NCI-H82 treated with DMSO at 0.1 percent for 48 hours (cell line): ENCODE data around the gene HILPDA.
A peak's percentile ranks its signal among the peaks of the same experiment; 100 is the strongest.

ENCODE experiments used
- DNase-seq: peaks from one replicate; lab custom pipeline; 2025; ENCODE audit not compliant: unreplicated experiment; lab: John Stamatoyannopoulos, UW

The HILPDA gene, protein sequence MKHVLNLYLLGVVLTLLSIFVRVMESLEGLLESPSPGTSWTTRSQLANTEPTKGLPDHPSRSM

DNA sequence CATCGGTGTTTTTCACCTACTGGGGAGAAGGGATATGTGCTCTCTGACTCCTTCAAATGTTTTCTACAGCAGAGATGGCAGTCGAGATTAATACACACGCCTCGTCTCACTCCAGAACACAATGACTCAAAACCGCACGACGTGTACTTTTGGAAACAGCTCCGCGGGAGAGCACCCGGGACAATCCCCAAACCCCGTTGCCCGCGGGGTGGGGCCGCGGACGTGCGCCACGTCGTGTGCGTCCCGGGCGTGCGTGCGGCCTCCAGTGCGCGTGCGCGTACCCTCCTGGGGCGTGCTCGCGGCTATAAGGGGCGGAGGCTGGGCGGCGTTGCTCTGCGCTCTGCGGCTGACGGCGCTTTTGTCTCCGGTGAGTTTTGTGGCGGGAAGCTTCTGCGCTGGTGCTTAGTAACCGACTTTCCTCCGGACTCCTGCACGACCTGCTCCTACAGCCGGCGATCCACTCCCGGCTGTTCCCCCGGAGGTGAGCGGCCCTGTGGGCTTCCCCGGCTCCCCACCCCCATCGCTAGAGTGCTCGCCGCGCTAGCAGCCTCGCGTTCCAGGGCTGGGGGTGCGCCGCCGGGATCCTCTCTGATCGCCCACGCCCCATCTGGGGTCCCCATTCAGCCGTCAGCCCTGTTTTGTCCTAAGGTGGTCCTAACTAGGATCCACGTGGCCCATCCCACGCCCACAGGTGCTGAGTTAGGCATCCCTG, at the start of gene HILPDA:
HILPDA (plus strand) TSS at position 336 of the 712 bp plus-strand sequence. CDS start 1,391 bp downstream, outside the sequence.
- peak; percentile 72 for DNase-seq

DNA sequence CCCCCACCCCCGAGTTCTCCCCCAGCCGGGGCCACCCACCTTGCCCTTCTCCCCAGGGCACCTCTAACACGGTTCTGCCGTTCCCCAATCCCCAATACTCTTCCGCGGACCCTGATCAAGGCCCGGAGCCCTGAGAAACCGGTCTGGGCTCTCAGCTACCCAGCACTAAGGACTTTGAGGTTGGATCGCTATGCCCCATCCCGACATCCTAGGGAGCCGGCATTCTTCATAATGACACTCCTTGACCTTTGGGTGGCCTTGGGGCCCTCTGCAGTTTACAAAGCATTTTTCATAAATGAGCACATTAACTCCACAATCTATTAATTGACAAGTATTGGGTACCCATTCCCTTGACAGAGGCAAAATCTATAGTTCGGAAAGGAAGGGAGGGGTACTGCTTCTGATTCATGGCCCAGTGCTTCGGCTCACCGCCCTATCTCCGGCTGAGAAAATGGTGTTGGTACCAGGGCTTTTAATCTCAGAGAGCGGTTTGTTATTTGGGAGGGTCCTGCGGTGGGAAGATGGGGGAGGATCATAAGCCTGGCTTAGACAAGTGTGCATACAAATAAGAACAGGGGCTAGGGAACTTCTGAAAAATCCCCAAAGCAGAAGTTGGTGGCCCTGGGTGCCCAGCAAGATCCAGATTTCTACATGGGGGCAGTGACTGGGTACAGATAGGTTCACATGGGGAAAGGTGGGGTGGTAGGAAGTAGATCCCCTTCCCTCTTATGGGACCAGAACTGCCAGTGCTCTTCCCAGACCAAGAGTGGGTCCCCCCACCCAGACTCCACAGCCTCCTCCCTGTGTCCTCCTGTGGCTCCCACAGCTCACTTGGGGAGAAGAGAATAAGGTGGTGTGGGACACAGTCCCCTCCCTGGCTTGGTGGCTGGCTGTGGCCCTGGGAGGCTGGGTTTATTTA, 49.1 kb upstream of the HILPDA start:
- DNase-seq = no peak

DNA sequence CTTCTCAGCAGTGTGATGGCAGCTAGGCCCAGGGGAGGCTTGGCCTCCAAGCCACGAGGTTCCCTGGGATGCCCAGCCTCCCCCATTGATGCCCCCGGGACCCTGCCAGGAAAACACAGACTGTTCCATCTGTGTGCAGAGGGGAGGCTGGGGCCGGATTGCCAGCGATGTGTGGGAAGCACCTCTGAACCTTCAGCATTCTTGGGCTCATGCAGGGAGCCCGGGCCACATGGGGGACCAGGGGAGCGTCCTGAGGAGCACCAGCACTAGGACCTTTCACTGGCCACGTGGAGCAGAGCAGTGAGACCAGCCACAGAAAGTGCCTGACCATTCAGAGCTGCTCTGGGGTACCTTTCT, 48.5 kb upstream of the HILPDA start:
- no peak for DNase-seq

DNA sequence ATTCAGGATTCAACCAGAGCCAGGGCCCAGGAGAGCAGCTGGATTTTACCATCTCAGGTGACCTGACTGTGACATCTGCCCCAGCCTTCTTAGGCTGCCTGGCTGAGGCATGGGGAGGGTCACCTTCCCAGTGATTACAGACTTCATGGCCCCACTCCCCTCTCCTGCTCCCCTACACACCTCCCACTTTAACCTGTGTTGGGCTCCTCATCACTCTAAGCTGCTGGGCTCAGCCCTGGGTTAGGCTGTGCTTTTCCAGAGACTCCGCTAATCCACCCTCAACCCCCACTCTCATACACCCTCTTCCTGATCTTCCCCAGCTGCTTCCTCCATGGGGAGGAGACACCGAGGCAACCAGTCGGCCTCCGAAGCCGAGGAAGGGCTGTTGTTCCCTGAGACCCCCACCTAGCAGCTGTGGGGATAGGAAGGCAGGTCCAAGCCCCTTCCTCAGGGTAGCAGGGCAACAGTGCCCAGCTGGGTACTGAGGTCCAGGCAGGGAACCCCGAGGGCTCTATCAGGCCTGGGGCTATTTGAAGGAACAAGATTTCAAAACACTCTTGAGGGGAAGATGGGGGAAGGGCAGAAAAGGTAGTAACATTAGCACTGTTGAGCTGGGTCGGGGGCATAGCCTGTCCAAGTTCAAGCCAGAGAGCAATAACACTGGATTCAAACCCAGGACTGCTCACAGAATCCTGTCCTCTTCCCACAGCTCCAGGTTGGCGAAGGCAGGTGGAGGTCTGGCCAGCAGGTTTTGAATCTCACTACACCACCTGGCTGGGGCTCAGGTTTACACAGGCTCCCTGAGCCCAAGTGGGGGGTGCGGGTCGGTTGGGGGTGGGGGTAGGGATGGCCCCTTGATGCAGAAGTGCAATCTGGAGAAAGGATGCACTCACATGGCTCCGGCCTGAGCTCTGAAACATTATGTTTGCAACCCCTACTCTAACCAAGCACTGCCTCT, 47.6 kb upstream of the HILPDA start:
- DNase-seq = peak; percentile 95

DNA sequence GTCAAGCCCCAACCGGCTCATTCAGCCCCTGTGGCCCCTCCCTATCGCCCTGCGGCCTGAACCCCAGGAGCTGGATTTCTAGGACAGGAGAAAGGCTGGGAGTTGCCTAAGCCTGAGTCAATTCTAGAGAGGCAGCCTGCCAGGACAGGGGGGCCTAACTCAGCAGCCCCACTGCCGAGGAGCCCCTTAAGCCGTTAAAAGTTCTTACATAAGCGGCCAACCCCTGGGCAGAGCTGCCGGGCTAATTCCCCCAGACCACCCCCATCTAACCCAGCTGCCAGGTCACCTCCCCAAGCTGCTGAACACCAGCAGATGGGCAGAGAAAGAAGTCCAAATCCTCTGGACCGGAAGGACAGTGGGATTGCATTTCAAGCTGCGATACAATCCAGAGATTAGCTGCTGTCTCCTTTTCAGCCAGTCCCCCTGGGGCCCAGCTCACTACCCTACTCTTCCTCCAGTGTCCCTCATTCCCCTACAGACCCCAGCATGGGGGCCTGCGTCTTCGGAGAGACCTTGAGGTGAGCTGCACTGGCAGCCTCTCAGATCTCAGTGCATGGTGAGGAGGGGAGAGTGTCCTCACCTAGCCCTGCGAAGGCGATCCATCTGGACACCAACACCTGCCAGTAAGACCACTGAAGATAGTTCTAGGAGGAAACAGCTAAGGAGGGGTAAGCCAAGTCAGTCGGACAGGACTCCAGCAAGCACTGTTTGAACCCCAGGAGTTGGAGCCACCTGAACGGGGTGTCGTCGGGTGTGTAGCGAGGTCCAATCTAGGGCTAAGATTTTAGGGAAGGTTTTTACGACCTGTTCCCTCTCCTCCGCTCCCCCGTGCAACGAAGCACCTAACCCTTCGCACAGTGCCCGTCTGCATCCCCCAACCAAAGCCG, 46.7 kb upstream of the HILPDA start:
- DNase-seq = peak; percentile 98

DNA sequence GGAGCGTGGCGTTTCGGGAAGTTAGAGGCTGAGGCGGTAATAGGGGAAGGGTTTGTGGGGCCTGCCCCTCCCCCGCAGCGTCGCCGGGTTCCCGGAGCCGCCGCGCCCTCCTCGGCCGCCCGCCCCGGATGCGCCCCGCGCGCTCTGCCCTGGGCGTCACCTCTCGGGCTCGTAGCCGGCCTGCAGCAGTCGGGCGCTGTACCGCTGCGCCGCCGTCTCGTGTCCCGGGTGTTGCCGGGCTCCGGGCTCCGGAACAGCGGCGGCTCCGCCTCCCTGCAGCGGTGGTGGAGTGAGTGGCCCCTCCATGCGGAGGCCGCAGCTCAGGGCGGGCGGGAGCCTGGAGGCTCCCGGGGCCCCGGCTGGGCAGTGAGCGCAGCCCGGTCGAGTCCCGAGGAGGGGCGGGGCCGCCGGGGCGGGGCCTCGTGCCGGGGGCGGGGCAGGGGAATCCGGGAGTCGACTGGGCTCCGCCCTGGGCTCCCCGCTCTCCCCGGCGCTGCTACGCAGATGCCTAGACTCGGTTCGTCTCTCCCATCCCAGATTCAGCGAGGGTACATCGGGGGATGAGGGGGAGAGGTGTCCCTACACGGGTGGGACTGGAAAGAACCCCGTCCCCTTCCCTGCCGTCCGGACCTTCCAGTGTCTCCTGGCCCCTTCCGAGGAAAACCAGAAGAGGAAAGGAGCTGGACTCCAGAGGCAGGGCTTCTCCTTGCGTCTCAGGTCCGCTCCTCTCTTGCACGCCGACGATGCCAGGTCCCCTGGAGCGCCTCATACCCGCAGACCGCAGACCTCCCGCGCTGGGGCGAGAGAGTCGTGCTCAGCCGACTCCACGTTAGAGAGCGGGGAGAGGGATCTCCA, 45.9 kb upstream of the HILPDA start, which contains the start of gene IMPDH1:
IMPDH1 (minus strand) TSS at position 387 of the 855 bp plus-strand sequence; CDS start at position 306, 81 bp downstream.
- peak; percentile 51 for DNase-seq

DNA sequence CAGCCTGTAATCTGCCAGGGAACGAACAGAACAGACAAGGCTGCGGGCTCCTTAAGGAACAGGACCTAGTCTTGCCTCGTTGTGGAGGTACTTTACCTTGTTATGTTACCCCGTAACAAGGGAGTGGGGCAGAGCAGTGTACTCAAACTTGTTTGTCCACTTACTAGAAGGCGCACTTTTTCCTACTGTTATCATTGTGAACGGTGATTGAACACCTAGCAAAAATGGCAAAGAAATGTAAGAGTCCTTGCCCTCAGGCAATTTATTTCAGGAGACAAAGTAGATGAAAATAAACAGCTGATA, 45.3 kb upstream of the HILPDA start:
- no peak for DNase-seq

DNA sequence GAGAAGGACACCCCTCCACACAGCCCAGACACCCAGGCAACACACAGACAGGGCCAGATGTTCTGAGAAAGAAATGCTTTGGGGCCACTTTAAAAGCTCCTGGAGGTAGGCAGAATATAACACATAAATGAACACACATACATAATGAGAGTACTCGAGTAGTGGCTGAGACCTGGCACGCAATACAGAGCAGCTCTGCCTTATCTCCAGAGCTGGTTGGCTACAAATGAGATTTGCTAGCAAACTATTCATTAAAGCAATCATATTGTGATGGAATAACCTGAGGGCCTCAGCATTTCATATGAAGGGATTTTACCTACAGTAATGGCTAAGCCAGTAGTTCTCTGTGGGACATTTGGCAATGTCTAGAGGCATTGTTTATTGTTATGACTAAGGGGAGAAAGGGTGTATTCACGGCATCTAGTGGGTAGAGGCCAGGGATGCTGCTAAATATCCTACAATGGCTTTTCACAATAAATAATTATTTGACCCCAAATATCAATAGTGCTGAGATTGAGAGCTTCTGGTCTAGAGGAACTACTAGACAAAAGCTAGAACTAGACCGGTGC, 40.4 kb upstream of the HILPDA start:
- DNase-seq = no peak

DNA sequence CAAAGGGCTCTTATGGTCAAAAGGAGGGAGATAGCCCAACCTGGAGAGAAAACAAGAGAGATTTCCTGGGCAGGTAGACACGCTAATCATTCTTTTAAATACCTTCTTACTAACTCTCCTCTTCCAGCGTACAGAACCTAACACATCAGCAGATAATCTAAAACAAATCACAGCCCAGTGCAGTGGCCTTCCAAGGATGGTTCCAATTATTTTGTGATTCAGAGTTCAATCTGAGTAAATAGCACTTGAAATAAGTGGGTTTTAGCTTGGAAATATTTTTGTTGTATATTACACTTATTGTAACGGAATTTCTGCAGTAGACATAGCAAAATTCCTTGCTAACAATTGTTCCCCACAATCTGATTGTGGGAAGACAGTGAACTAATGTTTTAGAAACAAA, 38.6 kb upstream of the HILPDA start:
- no peak for DNase-seq

DNA sequence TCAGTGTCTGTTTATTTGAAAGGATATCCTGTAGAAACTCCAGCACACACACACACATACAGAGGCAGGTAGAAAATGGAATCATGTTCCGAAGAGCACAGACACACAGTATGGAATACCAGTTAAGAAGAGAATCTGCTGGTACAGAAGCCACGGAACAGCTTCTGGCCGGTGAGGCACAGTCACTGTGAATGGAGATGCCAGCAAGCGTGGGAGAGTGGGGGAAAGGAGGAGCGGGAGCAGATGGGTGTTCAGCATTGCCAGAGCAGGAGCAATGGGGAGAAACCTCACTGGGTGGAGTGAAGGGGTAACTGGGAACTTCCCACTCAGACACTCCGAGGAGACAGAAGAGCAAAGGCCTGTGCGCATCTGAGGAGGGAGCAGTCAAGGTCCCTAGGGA, 36.4 kb upstream of the HILPDA start:
- DNase-seq = no peak

DNA sequence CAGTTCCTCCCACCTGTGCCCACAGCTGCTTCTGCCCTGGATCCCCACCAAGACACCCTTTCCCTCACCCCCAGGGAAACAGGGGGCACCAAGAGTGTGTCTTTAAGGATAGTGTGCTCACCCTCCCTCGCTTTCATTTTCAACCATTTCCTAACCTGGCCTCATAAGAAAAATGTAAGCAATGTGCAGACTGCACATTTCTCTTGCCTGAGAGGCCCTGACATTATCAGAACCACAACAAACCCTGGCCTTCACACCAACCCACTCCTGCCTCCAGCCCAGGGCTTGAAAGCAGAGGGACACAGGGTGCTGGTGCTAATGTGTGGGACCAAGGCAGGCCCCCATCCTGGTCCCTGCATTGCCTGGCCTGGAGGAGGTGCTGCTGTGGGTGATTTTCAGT, 34.9 kb upstream of the HILPDA start:
- no peak for DNase-seq

DNA sequence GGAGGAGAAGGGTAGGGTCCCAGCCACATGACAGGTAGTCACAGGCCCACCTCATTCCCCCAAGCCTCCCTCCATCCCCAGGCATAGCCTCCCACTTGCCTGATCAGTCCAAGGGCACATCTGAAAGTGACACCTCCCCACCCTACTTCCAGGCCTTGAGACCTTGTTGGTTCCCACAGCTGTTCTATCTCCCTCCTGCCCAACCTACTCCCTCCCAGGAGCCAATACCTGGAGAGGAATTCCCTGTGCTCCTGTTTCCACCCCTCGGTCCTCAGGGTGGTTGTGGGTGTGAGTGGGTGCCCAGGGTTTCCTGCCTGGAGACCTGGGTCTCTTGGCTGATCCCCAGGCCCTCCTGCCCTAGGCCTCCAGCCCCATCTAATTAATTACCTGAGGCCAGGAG, 34.3 kb upstream of the HILPDA start:
- no peak for DNase-seq

DNA sequence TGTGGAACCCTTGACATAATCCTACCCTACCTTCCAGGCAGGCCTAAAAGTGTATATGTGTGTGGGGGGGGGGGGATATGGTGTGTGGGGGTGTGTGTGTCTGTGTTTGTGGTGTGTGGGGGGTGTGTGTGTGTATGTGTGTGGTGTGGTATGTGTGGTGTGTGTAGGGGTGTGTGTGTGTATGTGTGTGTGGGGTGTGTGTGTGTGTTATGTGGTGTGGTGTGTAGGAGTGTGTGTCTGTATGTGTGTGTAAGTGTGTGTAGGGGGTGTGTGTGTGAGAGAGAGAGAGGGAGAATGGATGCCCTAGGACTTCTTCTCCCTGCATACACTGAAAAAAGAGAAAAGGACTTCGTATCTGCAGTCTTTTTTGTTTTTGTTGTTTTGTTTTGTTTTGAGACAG, 33.6 kb upstream of the HILPDA start:
- DNase-seq = no peak

DNA sequence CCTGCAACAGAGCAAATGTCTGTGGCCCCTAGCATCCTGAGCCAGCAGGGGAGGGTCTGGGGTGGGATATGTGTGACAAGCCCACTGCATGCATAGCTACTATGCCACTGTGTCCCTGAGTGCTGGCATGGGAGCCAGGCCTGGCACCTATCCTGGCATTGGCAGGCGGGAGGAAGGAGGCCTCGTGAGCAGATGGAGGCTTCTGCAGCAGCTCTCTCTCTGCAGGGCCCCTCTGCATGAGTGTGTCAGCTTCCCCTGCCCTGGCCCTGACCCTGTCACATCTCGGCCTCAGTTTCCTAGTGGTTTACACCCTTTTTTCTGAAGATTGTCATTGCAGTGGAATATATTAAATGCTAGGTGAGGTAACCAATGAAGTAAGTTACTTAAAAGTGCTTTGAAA, 32.8 kb upstream of the HILPDA start:
- DNase-seq = no peak

DNA sequence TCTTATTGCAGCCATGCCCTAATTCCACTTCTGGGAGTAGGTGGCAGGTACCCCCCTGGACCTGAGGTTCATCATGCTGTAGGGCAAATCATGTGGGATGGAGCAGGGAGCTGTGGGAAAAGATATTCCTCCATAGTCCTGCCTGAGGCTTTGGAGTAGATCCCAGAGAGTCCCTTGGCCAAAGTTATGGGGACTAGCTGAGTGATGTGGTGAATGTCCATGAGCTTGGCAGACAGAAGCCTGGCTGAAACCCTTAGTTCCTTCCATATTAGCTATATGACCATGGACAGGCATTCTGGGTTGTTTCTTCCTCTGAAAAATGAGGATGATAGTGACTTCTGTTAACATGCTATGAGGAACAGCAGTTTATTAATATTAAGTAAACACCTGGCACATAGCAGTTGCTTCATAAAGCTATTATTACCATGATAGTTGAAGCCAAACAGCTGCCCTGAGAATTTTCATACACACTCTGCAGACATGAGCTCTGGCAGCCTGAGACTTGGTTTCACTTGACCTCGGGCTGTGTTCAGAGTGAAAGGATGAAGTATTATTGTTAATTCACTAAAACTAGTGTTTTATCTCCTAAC, 30.9 kb upstream of the HILPDA start:
- no peak for DNase-seq

DNA sequence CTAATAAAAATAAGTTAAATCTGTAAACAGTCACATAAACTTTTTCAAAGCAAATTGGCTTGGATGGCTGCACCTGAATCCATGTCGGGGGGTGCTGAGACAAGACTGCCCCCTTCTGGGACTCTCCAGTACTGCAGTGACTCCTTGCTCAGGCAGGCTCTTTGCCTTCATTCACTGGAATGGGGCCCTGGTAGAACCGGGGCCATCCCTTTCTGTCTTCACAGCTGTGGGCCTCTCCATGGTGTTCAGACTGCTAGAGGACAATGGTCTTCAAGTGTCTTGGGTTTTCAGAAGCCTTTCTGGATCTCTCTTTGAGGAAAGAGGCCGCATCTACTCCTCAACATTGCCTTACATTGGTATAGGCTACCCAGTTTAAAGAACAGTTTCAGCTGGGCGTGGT, 29.8 kb upstream of the HILPDA start:
- DNase-seq = peak; percentile 45

DNA sequence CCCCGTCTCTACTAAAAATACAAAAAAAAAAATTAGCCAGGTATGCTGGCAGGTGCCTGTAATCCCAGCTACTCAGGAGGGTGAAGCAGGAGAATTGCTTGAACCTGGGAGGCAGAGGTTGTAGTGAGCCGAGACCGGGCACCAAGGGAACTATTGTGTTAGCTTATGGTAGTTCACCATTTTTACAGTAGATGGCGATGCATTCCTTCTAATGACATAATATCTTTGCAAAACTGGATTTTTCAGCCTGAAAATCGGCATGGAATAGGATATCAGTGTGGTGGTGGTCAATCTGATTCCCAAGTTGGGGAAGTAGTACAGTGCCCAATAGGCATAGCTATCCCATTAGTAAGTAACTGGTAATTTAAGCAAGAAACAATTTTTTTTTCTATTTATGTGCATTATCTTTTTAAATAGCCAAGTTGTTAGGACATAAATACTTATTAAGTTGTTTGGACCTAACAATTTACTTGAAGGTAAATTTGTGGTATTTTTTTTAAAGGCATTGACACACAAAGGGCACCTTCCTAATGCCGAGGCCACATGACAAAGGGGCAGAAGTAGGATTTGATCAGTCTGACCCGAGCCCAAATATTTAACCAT, 28.3 kb upstream of the HILPDA start:
- peak; percentile 55 for DNase-seq

DNA sequence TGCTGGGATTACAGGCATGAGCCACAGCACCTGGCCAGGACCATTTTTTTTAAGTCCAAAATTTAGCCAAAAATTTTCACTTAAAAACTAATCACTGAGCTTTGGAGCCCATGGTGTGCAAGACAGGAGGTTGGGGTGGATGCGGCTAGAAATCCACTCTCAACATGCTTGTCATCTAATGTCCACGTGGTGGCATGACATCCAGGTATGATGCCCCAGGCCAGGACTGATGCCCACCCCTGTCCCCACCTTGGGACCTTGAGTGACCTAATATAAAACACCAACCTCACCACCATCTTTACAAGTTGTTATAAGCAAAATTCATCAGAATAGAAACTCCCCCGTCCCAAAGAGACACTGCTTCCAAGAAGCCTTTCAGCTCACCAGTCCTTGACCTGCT, 25.5 kb upstream of the HILPDA start:
- no peak for DNase-seq
